IMR-90 (cell line): ENCODE results near the gene ATP6V1A. TPM values are rescaled to one million over a fixed set of nuclear protein-coding genes. Genes with fewer than 3 reads are reported as not detected.

ENCODE experiments used
- ATAC-seq: fragments of 200-7000 bp; cut with Tn5 transposase; 2 replicates; pipeline ENCODE4 v1.9.1; 2020; ENCODE audit warnings: low read depth, mild to moderate bottlenecking, moderate library complexity
- BruUV-seq: library from RNA; stranded (reverse); fragments of 400-500 nt; replicated peaks from 2 replicates; lab custom pipeline; 2021; lab: Mats Ljungman, UMichigan
- CTCF ChIA-PET: fragments of 300-600 bp; formaldehyde crosslinking; extraction: SDS; loops from one replicate; lab custom pipeline; 2021; ENCODE audit warnings: antibody characterized with exemption; lab: Yijun Ruan, JAX
- POLR2A ChIA-PET: fragments of 300-600 bp; sonication (Branson Sonifier 250); formaldehyde crosslinking; loops from one replicate; lab custom pipeline; 2022; ENCODE audit warnings: antibody characterized with exemption; ENCODE audit not compliant: unreplicated experiment; lab: Charles Lee
- DNase-seq: peaks from one replicate; pipeline ENCODE4 v3.0.0; 2013
- H2AFZ ChIP-seq: replicated peaks from 2 replicates; pipeline ENCODE3; 2013; ENCODE audit warnings: low read length, mild to moderate bottlenecking; ENCODE audit not compliant: poor library complexity
- H2AK5ac ChIP-seq: 2 replicates; pipeline ENCODE4 v1.6.1; 2013; ENCODE audit warnings: low read depth, low read length, inconsistent platforms
- H2AK9ac ChIP-seq: replicated peaks from 2 replicates; pipeline ENCODE3; 2013; ENCODE audit warnings: mild to moderate bottlenecking, low read depth, low read length, moderate library complexity; ENCODE audit not compliant: poor library complexity
- H2BK120ac ChIP-seq: 2 replicates; pipeline ENCODE4 v1.6.1; 2013; ENCODE audit warnings: low read depth, low read length, inconsistent platforms
- H2BK15ac ChIP-seq: 3 replicates; pipeline ENCODE4 v1.6.1; 2013; ENCODE audit warnings: low read depth, low read length, inconsistent platforms
- H2BK20ac ChIP-seq: 2 replicates; pipeline ENCODE4 v1.6.1; 2013; ENCODE audit warnings: low read depth, mild to moderate bottlenecking, inconsistent platforms, low read length, moderate library complexity
- H2BK5ac ChIP-seq: 2 replicates; pipeline ENCODE4 v1.6.1; 2013; ENCODE audit warnings: mild to moderate bottlenecking, low read depth, low read length, inconsistent platforms; ENCODE audit not compliant: poor library complexity, severe bottlenecking
- H3K14ac ChIP-seq: replicated peaks from 2 replicates; pipeline ENCODE4 v1.6.1; 2013; ENCODE audit warnings: low read depth, low read length, inconsistent platforms
- H3K18ac ChIP-seq: 2 replicates; pipeline ENCODE4 v1.6.1; 2013; ENCODE audit warnings: low read depth, low read length, control low read depth
- H3K23ac ChIP-seq: 2 replicates; pipeline ENCODE4 v1.6.1; 2013; ENCODE audit warnings: low read depth, low read length, inconsistent platforms
- H3K27ac ChIP-seq: 2 replicates; pipeline ENCODE4 v1.5.1; 2013; ENCODE audit warnings: mild to moderate bottlenecking, control low read depth, low read length; ENCODE audit not compliant: insufficient read depth
- H3K27me3 ChIP-seq: 2 replicates; pipeline ENCODE4 v1.6.1; 2013; ENCODE audit warnings: low read length; ENCODE audit not compliant: control insufficient read depth, insufficient read depth
- H3K36me3 ChIP-seq: 2 replicates; pipeline ENCODE4 v1.6.1; 2013; ENCODE audit warnings: low read length, mixed read lengths; ENCODE audit not compliant: control insufficient read depth, insufficient read depth
- H3K4ac ChIP-seq: 2 replicates; pipeline ENCODE4 v1.6.1; 2013; ENCODE audit warnings: low read depth, low read length, inconsistent platforms
- H3K4me1 ChIP-seq: 2 replicates; pipeline ENCODE4 v1.6.1; 2013; ENCODE audit warnings: low read length, mixed read lengths; ENCODE audit not compliant: control insufficient read depth, insufficient read depth
- H3K4me2 ChIP-seq: 2 replicates; pipeline ENCODE4 v1.6.1; 2013; ENCODE audit warnings: low read depth, mild to moderate bottlenecking, control low read depth, low read length, moderate library complexity
- H3K4me3 ChIP-seq: 2 replicates; pipeline ENCODE4 v1.5.1; 2013; ENCODE audit warnings: low read depth, mild to moderate bottlenecking, control low read depth, low read length, moderate library complexity; ENCODE audit not compliant: insufficient read depth
- H3K56ac ChIP-seq: 2 replicates; pipeline ENCODE4 v1.6.1; 2013; ENCODE audit warnings: low read length, inconsistent platforms; ENCODE audit not compliant: insufficient read depth; ENCODE audit errors: extremely low read depth
- H3K79me1 ChIP-seq, 2 experiments: 2 replicates each; pipeline ENCODE4 v1.6.1; 2013; ENCODE audit warnings: low read length in 2 of 2, inconsistent platforms in 1 of 2, low read depth in 1 of 2
- H3K9ac ChIP-seq: 2 replicates; pipeline ENCODE4 v1.6.1; 2013; ENCODE audit warnings: low read depth, low read length, control low read depth
- H3K9me1 ChIP-seq: 2 replicates; pipeline ENCODE4 v1.6.1; 2013; ENCODE audit warnings: low read length, inconsistent platforms; ENCODE audit not compliant: insufficient read depth
- H3K9me3 ChIP-seq: 2 replicates; pipeline ENCODE4 v1.6.1; 2013; ENCODE audit warnings: low read length; ENCODE audit not compliant: control insufficient read depth, insufficient read depth
- H4K20me1 ChIP-seq: 2 replicates; pipeline ENCODE4 v1.6.1; 2013; ENCODE audit warnings: low read length, inconsistent platforms; ENCODE audit not compliant: insufficient read depth
- H4K5ac ChIP-seq: 2 replicates; pipeline ENCODE4 v1.6.1; 2013; ENCODE audit warnings: mild to moderate bottlenecking, low read depth, low read length, control low read depth
- H4K8ac ChIP-seq, 2 experiments: 2 replicates each; pipeline ENCODE4 v1.6.1; 2013; ENCODE audit warnings: low read depth in 2 of 2, low read length in 2 of 2, control low read depth in 1 of 2, inconsistent platforms in 1 of 2
- H4K91ac ChIP-seq: 2 replicates; pipeline ENCODE4 v1.6.1; 2013; ENCODE audit warnings: low read depth, low read length, inconsistent platforms; ENCODE audit not compliant: insufficient read depth
- BHLHE40 ChIP-seq: fragments of 150-350 bp; IDR thresholded peaks from 2 replicates; pipeline ENCODE4 v1.6.1; 2016; ENCODE audit warnings: mild to moderate bottlenecking, low read depth, low read length
- CEBPB ChIP-seq: IDR thresholded peaks from 2 replicates; pipeline ENCODE4 v1.6.1; 2012; ENCODE audit warnings: low read depth, low read length, improper control_type of control experiment
- CHD1 ChIP-seq: IDR thresholded peaks from 2 replicates; pipeline ENCODE4 v1.6.1; 2012; ENCODE audit warnings: low read depth, low read length, improper control_type of control experiment
- FOS ChIP-seq: fragments of 150-350 bp; IDR thresholded peaks from 2 replicates; pipeline ENCODE4 v1.6.1; 2016; ENCODE audit warnings: low read depth, low read length
- MAFK ChIP-seq: IDR thresholded peaks from 2 replicates; pipeline ENCODE4 v1.6.1; 2012; ENCODE audit warnings: low read depth, low read length, improper control_type of control experiment
- MAZ ChIP-seq: IDR thresholded peaks from 2 replicates; pipeline ENCODE4 v1.6.1; 2012; ENCODE audit warnings: low read depth, mild to moderate bottlenecking, low read length, improper control_type of control experiment, moderate library complexity, borderline replicate concordance
- MXI1 ChIP-seq: IDR thresholded peaks from 2 replicates; pipeline ENCODE4 v1.6.1; 2012; ENCODE audit warnings: low read depth, mild to moderate bottlenecking, low read length, moderate library complexity, borderline replicate concordance
- NFE2L2 ChIP-seq: fragments of 150-350 bp; IDR thresholded peaks from 2 replicates; pipeline ENCODE4 v1.6.1; 2016; ENCODE audit warnings: low read depth, mild to moderate bottlenecking, low read length
- POLR2A ChIP-seq: IDR thresholded peaks from 2 replicates; pipeline ENCODE4 v1.6.1; 2012; ENCODE audit warnings: mild to moderate bottlenecking, low read depth, low read length
- RAD21 ChIP-seq: IDR thresholded peaks from 2 replicates; pipeline ENCODE4 v1.6.1; 2012; ENCODE audit warnings: low read length, improper control_type of control experiment
- RCOR1 ChIP-seq: IDR thresholded peaks from 2 replicates; pipeline ENCODE4 v1.6.1; 2012; ENCODE audit warnings: mild to moderate bottlenecking, low read length, improper control_type of control experiment; ENCODE audit not compliant: insufficient replicate concordance
- RFX5 ChIP-seq: IDR thresholded peaks from 2 replicates; pipeline ENCODE4 v1.8.0; 2012; ENCODE audit warnings: low read depth, mild to moderate bottlenecking, low read length, moderate library complexity
- SMC3 ChIP-seq: fragments of 150-350 bp; IDR thresholded peaks from 2 replicates; pipeline ENCODE4 v1.6.1; 2016; ENCODE audit warnings: low read depth, mild to moderate bottlenecking, antibody characterized with exemption, low read length, moderate library complexity
- dilution Hi-C: fragments of 300-500 bp; cut with HindIII; formaldehyde crosslinking; loops from one replicate; pipeline ENCODE4 v1.14.3; 2018; ENCODE audit warnings: low sequenced_read_pairs; ENCODE audit not compliant: unreplicated experiment
- in situ Hi-C: fragments of 300-500 bp; cut with MboI; formaldehyde crosslinking; loops from 3 replicates; pipeline ENCODE4 v1.14.3; 2019; ENCODE audit warnings: low sequenced_read_pairs, inconsistent platforms, mixed read lengths
- intact Hi-C: fragments of 100-400 bp; cut with micrococcal nuclease; formaldehyde crosslinking; loops from 2 replicates; pipeline ENCODE4 v1.10.0; 2022
- polyA plus RNA-seq, 3 experiments: library from polyadenylated mRNA; depleted of rRNA; stranded (reverse); fragments of >200 nt; gene quantifications; 2 replicates each; pipeline ENCODE4 v1.2.3, GENCODE V29; 2012; ENCODE audit warnings: low replicate concordance in 1 of 3
- total RNA-seq: library from RNA; depleted of rRNA; stranded (reverse); fragments of >200 nt; gene quantifications from 2 replicates; pipeline ENCODE4 v1.2.3, GENCODE V29; 2012
- TF ChIP-seq, protein P1 (sequence below): conservative IDR thresholded peaks from 2 replicates; pipeline ENCODE4 v1.5.1; 2012; ENCODE audit warnings: mild to moderate bottlenecking, low read depth, low read length, improper control_type of control experiment
- TF ChIP-seq, protein P2 (sequence below): fragments of 150-350 bp; IDR thresholded peaks from 2 replicates; pipeline ENCODE4 v1.6.1; 2017; ENCODE audit warnings: mild to moderate bottlenecking, antibody characterized with exemption, low read length, low read depth
- TF ChIP-seq, protein P3 (sequence below): fragments of 150-350 bp; IDR thresholded peaks from 2 replicates; pipeline ENCODE4 v1.6.1; 2016; ENCODE audit warnings: low read depth, mild to moderate bottlenecking, low read length, moderate library complexity, borderline replicate concordance

The ATP6V1A gene
- total and polyA plus RNA-seq, 2 of the 4 experiments (the other 2 are of a cell fraction), result 15.1 to 98.0 TPM

DNA sequence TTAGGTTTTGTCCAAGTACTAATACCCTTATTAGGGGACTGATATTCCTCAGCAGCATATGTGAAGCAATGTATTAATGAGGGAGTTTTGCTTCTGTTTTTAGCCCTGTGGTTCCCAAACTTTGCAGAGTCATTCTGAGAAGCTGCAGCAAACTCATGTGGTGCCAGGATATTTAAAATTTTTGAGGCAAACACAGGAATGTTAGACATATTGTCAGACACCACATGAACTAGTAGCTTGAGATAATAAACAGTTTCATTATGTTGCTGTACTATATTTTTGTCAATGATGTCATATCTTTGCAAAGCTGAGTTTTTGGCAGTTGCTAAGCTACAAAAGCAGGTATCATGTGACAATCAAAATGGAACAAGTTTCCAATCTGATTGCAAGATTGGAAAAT is 36.6 kb downstream of the ATP6V1A start:
- H2BK15ac ChIP-seq, result no peak overlapping the region
- POLR2A ChIA-PET, result interaction anchor here (0.6 kb wide), 2 partner anchors 11 to 269 kb away, joined by 3 to 7 read pairs; no protein-coding TSS in a partner anchor

More for the DNA sequence above, 36.6 kb downstream of the ATP6V1A start:
- Histone ChIP-seq H2BK120ac (no peak overlapping the region), H3K18ac (no peak overlapping the region), H3K4me1 (peaks cover 2% of the 10 kb centered on the region; the same call in 1 of the 2 replicates), H3K36me3 (peaks cover 12% of the 10 kb centered on the region), H3K9ac (no peak overlapping the region), H3K4ac (no peak overlapping the region), H3K56ac (no peak overlapping the region), H3K79me1 (peaks cover 3 to 13% of the 10 kb centered on the region in 2 experiments; a peak in 2 of 4 replicates), H3K4me2 (no peak overlapping the region), H3K9me1 (peaks cover 2% of the 10 kb centered on the region; the same call in 1 of the 2 replicates), H4K5ac (no peak overlapping the region), H4K91ac (no peak overlapping the region), H2BK20ac (no peak overlapping the region), H2BK5ac (peak overlapping the region; percentile 99), H4K8ac (no peak overlapping the region), H3K9me3 (no peaks in the 10 kb centered on the region), H4K20me1 (no peaks in the 10 kb centered on the region), H2AK9ac (no peak overlapping the region), H2AK5ac (no peak overlapping the region), H3K27ac (no peak overlapping the region), H3K14ac (no peak overlapping the region), H3K23ac (no peak overlapping the region), H3K4me3 (no peak overlapping the region), H3K27me3 (no peaks in the 10 kb centered on the region), H2AFZ (no peak overlapping the region)
- intact Hi-C loops (loop anchor here (1.0 kb wide), 1 partner anchor 38 kb away; no protein-coding TSS in a partner anchor), dilution Hi-C loops (no loop called here), in situ Hi-C loops (no loop called here)
- TF ChIP-seq CEBPB (peak; percentile 89), MXI1 (no peak), CHD1 (no peak), MAZ (no peak), SMC3 (no peak), RAD21 (no peak), BHLHE40 (no peak; the same call in 1 of the 2 replicates), RCOR1 (no peak), NFE2L2 (peak; percentile 99), FOS (peak; percentile 52; the same call in 1 of the 2 replicates), MAFK (peak; percentile 80), RFX5 (no peak), POLR2A (peak; percentile 41; the same call in 1 of the 2 replicates)
- TF ChIP-seq, protein P1, sequence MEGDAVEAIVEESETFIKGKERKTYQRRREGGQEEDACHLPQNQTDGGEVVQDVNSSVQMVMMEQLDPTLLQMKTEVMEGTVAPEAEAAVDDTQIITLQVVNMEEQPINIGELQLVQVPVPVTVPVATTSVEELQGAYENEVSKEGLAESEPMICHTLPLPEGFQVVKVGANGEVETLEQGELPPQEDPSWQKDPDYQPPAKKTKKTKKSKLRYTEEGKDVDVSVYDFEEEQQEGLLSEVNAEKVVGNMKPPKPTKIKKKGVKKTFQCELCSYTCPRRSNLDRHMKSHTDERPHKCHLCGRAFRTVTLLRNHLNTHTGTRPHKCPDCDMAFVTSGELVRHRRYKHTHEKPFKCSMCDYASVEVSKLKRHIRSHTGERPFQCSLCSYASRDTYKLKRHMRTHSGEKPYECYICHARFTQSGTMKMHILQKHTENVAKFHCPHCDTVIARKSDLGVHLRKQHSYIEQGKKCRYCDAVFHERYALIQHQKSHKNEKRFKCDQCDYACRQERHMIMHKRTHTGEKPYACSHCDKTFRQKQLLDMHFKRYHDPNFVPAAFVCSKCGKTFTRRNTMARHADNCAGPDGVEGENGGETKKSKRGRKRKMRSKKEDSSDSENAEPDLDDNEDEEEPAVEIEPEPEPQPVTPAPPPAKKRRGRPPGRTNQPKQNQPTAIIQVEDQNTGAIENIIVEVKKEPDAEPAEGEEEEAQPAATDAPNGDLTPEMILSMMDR, result no peak
- TF ChIP-seq, protein P2, sequence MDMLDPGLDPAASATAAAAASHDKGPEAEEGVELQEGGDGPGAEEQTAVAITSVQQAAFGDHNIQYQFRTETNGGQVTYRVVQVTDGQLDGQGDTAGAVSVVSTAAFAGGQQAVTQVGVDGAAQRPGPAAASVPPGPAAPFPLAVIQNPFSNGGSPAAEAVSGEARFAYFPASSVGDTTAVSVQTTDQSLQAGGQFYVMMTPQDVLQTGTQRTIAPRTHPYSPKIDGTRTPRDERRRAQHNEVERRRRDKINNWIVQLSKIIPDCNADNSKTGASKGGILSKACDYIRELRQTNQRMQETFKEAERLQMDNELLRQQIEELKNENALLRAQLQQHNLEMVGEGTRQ, result peak; percentile 79
- TF ChIP-seq, protein P3, sequence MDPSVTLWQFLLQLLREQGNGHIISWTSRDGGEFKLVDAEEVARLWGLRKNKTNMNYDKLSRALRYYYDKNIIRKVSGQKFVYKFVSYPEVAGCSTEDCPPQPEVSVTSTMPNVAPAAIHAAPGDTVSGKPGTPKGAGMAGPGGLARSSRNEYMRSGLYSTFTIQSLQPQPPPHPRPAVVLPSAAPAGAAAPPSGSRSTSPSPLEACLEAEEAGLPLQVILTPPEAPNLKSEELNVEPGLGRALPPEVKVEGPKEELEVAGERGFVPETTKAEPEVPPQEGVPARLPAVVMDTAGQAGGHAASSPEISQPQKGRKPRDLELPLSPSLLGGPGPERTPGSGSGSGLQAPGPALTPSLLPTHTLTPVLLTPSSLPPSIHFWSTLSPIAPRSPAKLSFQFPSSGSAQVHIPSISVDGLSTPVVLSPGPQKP, result no peak
- ATAC-seq (peak; percentile 97), DNase-seq (peak; percentile 98)
- CTCF ChIA-PET, result interaction anchor here (1.5 kb wide), 1 partner anchor 55 kb away, joined by 3 read pairs; the partner anchor contains the start of gene GRAMD1C
- BruUV-seq, result no TSS peak
